Karpas-422 (cell line): Measurements from ENCODE around the gene HCFC2. TPM values are rescaled to one million over a fixed set of nuclear protein-coding genes. Genes with fewer than 3 reads are reported as not detected.
"Not testable (repeated sequence)": the region's sequence is repeated elsewhere in the genome, so short reads cannot be mapped to it uniquely, and the experiment has no call there.

Experiments used
- DNase-seq: peaks from one replicate; pipeline ENCODE4 v3.0.0-alpha.2; 2015
- H2AFZ ChIP-seq: fragments of 200-600 bp; sonication (generic); 2 replicates; pipeline ENCODE4 v1.6.1; 2014; ENCODE audit warnings: antibody characterized with exemption, low read length, mixed read lengths
- H3K27ac ChIP-seq: fragments of 200-600 bp; sonication (generic); 2 replicates; pipeline ENCODE4 v1.5.1; 2014; ENCODE audit warnings: mild to moderate bottlenecking, low read length, moderate library complexity
- H3K27me3 ChIP-seq: fragments of 200-600 bp; sonication (generic); 2 replicates; pipeline ENCODE4 v1.6.1; 2014; ENCODE audit warnings: low read length, mixed read lengths
- H3K36me3 ChIP-seq: fragments of 200-600 bp; sonication (generic); 2 replicates; pipeline ENCODE4 v1.6.1; 2014; ENCODE audit warnings: low read length, mixed read lengths; ENCODE audit not compliant: insufficient read depth
- H3K4me1 ChIP-seq: fragments of 200-600 bp; sonication (generic); 2 replicates; pipeline ENCODE4 v1.6.1; 2014; ENCODE audit warnings: mild to moderate bottlenecking, low read length, mixed read lengths
- H3K4me2 ChIP-seq: fragments of 200-600 bp; sonication (generic); 2 replicates; pipeline ENCODE4 v1.6.1; 2014; ENCODE audit warnings: low read length, low read depth, mild to moderate bottlenecking; ENCODE audit not compliant: poor library complexity, severe bottlenecking
- H3K4me3 ChIP-seq: fragments of 200-600 bp; sonication (generic); 2 replicates; pipeline ENCODE4 v1.5.1; 2014; ENCODE audit warnings: mild to moderate bottlenecking, antibody characterized with exemption, low read length, mixed read lengths
- H3K79me2 ChIP-seq: fragments of 200-600 bp; sonication (generic); 2 replicates; pipeline ENCODE4 v1.6.1; 2014; ENCODE audit warnings: mild to moderate bottlenecking, low read length, mixed read lengths
- H3K9ac ChIP-seq: fragments of 200-600 bp; sonication (generic); 2 replicates; pipeline ENCODE4 v1.6.0; 2014; ENCODE audit warnings: low read length
- H3K9me2 ChIP-seq: fragments of 200-600 bp; sonication (generic), shearing (Covaris generic); replicated peaks from 2 replicates; pipeline ENCODE4 v1.6.0; 2014; ENCODE audit warnings: mild to moderate bottlenecking, low read length, moderate library complexity; ENCODE audit not compliant: insufficient read depth
- H3K9me3 ChIP-seq: fragments of 300-700, 200-600 bp; sonication (generic); 2 replicates; pipeline ENCODE4 v1.6.1; 2014; ENCODE audit warnings: low read length, mixed read lengths
- H4K20me1 ChIP-seq: fragments of 200-600 bp; sonication (generic); 2 replicates; pipeline ENCODE4 v1.6.1; 2014; ENCODE audit warnings: mild to moderate bottlenecking, antibody characterized with exemption, low read length, low read depth; ENCODE audit not compliant: insufficient read depth
- total RNA-seq: library from RNA; depleted of rRNA; stranded (reverse); fragments of >200 nt; shearing (Covaris generic); gene quantifications from 2 replicates; pipeline ENCODE4 v1.2.3, GENCODE V29; 2014; ENCODE audit warnings: low replicate concordance; rRNA removed

HCFC2 gene
- 9.6 and 17.2 TPM in 2 replicates for total RNA-seq

- Histone ChIP-seq H3K4me1 (peaks cover 14% of the 10 kb centered on the region), H3K9me2 (no peaks in the 10 kb centered on the region), H3K27me3 (no peaks in the 10 kb centered on the region), H4K20me1 (no peaks in the 10 kb centered on the region), H3K27ac (no peak within 1 kb of the TSS), H3K9ac (peak within 1 kb of the TSS; percentile 93), H3K36me3 (0 out of 2 replicates have a peak, but pooled peaks cover 2% of the 10 kb centered on the region), H3K4me3 (peak within 1 kb of the TSS; percentile 97), H2AFZ (peak within 1 kb of the TSS; percentile 85), H3K79me2 (peaks cover 23% of the 10 kb centered on the region), H3K4me2 (peak within 1 kb of the TSS; percentile 94), H3K9me3 (no peaks in the 10 kb centered on the region)
- peak; percentile 95 for DNase-seq
Measured at GRCh38 chr12:104064031-104064841, at the start of gene HCFC2. Gene HCFC2, plus strand, starts transcription at chr12:104064531. Its CDS starts 30 bp downstream, at chr12:104064561.

GRCh38 chr12:104021862-104022261 is 42.5 kb upstream of the HCFC2 start:
- not testable (repeated sequence) for H2AFZ ChIP-seq, H3K4me2 ChIP-seq, H3K27me3 ChIP-seq, H3K27ac ChIP-seq, H3K36me3 ChIP-seq, H3K4me3 ChIP-seq, H3K4me1 ChIP-seq, H3K9me3 ChIP-seq, H3K79me2 ChIP-seq, H4K20me1 ChIP-seq, H3K9me2 ChIP-seq, H3K9ac ChIP-seq, DNase-seq

GRCh38 chr12:104022786-104023185 is 41.5 kb upstream of the HCFC2 start:
- Histone ChIP-seq H3K9ac (no peak overlapping the region), H3K9me2 (no peaks in the 10 kb centered on the region)

GRCh38 chr12:104023710-104024109 is 40.6 kb upstream of the HCFC2 start:
- no peak for DNase-seq
- H3K27ac ChIP-seq: no peak overlapping the region
- no peaks in the 10 kb centered on the region for H3K27me3 ChIP-seq
- no peak overlapping the region for H3K9ac ChIP-seq
- H2AFZ ChIP-seq: no peak overlapping the region
- H3K4me3 ChIP-seq: no peak overlapping the region
- H3K4me2 ChIP-seq: no peak overlapping the region
- H3K79me2 ChIP-seq: no peaks in the 10 kb centered on the region
- H3K4me1 ChIP-seq: no peaks in the 10 kb centered on the region
- H4K20me1 ChIP-seq: no peaks in the 10 kb centered on the region
- no peaks in the 10 kb centered on the region for H3K36me3 ChIP-seq
- peaks cover 6% of the 10 kb centered on the region for H3K9me3 ChIP-seq
- H3K9me2 ChIP-seq: no peaks in the 10 kb centered on the region

More at GRCh38 chr12:104022786-104023185, 41.5 kb upstream of the HCFC2 start:
- H3K79me2 ChIP-seq: no peaks in the 10 kb centered on the region
- peaks cover 6% of the 10 kb centered on the region for H3K9me3 ChIP-seq
- no peak for DNase-seq
- H3K27ac ChIP-seq: no peak overlapping the region
- H3K27me3 ChIP-seq: no peaks in the 10 kb centered on the region
- H3K4me1 ChIP-seq: no peaks in the 10 kb centered on the region
- no peak overlapping the region for H3K4me2 ChIP-seq
- H2AFZ ChIP-seq: no peak overlapping the region
- H4K20me1 ChIP-seq: no peaks in the 10 kb centered on the region
- no peak overlapping the region for H3K4me3 ChIP-seq
- H3K36me3 ChIP-seq: no peaks in the 10 kb centered on the region

- Histone ChIP-seq H3K9me2 (no peaks in the 10 kb centered on the region), H3K9me3 (peaks cover 6% of the 10 kb centered on the region), H3K4me3 (no peak overlapping the region), H3K27ac (no peak overlapping the region), H3K9ac (no peak overlapping the region), H3K36me3 (no peaks in the 10 kb centered on the region), H3K79me2 (no peaks in the 10 kb centered on the region), H4K20me1 (no peaks in the 10 kb centered on the region), H3K4me1 (no peaks in the 10 kb centered on the region), H3K4me2 (no peak overlapping the region), H3K27me3 (no peaks in the 10 kb centered on the region), H2AFZ (no peak overlapping the region)
- no peak for DNase-seq
Measured at GRCh38 chr12:104024348-104024747, 40.0 kb upstream of the HCFC2 start.

- H3K4me1 ChIP-seq: no peaks in the 10 kb centered on the region
- no peaks in the 10 kb centered on the region for H3K36me3 ChIP-seq
- H3K79me2 ChIP-seq: no peaks in the 10 kb centered on the region
- no peak overlapping the region for H3K4me3 ChIP-seq
- H3K4me2 ChIP-seq: no peak overlapping the region
- no peaks in the 10 kb centered on the region for H4K20me1 ChIP-seq
- H3K9me2 ChIP-seq: no peaks in the 10 kb centered on the region
- no peak overlapping the region for H2AFZ ChIP-seq
- no peak for DNase-seq
- H3K9me3 ChIP-seq: peaks cover 6% of the 10 kb centered on the region
- H3K9ac ChIP-seq: no peak overlapping the region
- H3K27me3 ChIP-seq: no peaks in the 10 kb centered on the region
- H3K27ac ChIP-seq: no peak overlapping the region
Measured at GRCh38 chr12:104025771-104026170, 38.6 kb upstream of the HCFC2 start.

- peaks cover 6% of the 10 kb centered on the region for H3K9me3 ChIP-seq
- no peaks in the 10 kb centered on the region for H3K36me3 ChIP-seq
- H3K9ac ChIP-seq: no peak overlapping the region
- no peaks in the 10 kb centered on the region for H3K79me2 ChIP-seq
- H4K20me1 ChIP-seq: no peaks in the 10 kb centered on the region
- no peak overlapping the region for H3K27ac ChIP-seq
- H3K27me3 ChIP-seq: no peaks in the 10 kb centered on the region
- H3K4me3 ChIP-seq: no peak overlapping the region
- H3K4me2 ChIP-seq: no peak overlapping the region
- no peak for DNase-seq
- H2AFZ ChIP-seq: no peak overlapping the region
- no peaks in the 10 kb centered on the region for H3K4me1 ChIP-seq
- no peaks in the 10 kb centered on the region for H3K9me2 ChIP-seq
Measured at GRCh38 chr12:104026841-104027599, 37.3 kb upstream of the HCFC2 start.

- H3K4me3 ChIP-seq, H3K9me3 ChIP-seq, DNase-seq: not testable (repeated sequence)
Measured at GRCh38 chr12:104030596-104030995, 33.7 kb upstream of the HCFC2 start.

More at GRCh38 chr12:104030596-104030995, 33.7 kb upstream of the HCFC2 start:
- H3K36me3 ChIP-seq, H3K9me2 ChIP-seq, H3K27me3 ChIP-seq, H3K9ac ChIP-seq, H3K79me2 ChIP-seq, H3K27ac ChIP-seq, H4K20me1 ChIP-seq, H3K4me1 ChIP-seq, H3K4me2 ChIP-seq, H2AFZ ChIP-seq: not testable (repeated sequence)
